WTC11 (cell line): ENCODE results near the gene KDR. TPM values are rescaled to one million over a fixed set of nuclear protein-coding genes. Genes with fewer than 3 reads are reported as not detected.

Source experiments
- ATAC-seq: fragments of 200-7000 bp; cut with Tn5 transposase; 2 replicates; pipeline ENCODE4 v1.10.0; 2021; ENCODE audit warnings: mild to moderate bottlenecking, moderate library complexity
- CTCF ChIA-PET: fragments of 300-600 bp; sonication (Branson Sonifier 250); formaldehyde crosslinking; loops from one replicate; lab custom pipeline; 2021; ENCODE audit warnings: antibody characterized with exemption; lab: Charles Lee
- POLR2A ChIA-PET: fragments of 350-600 bp; sonication (Branson Sonifier 250); formaldehyde crosslinking; loops from one replicate; lab custom pipeline; 2021; ENCODE audit warnings: antibody characterized with exemption; lab: Charles Lee
- DNase-seq: peaks from one replicate; pipeline ENCODE4 v3.0.0; 2021; ENCODE audit warnings: low spot score
- H3K27ac Mint-ChIP-seq: 2 replicates; pipeline ENCODE4 v1.8.0; 2021; ENCODE audit warnings: mixed read lengths
- H3K27me3 Mint-ChIP-seq: 2 replicates; pipeline ENCODE4 v1.8.0; 2021; ENCODE audit warnings: low read depth, mild to moderate bottlenecking, moderate library complexity, mixed read lengths
- H3K36me3 Mint-ChIP-seq: 2 replicates; pipeline ENCODE4 v1.8.0; 2021; ENCODE audit warnings: mixed read lengths
- H3K4me1 Mint-ChIP-seq: 2 replicates; pipeline ENCODE4 v1.8.0; 2022; ENCODE audit warnings: mixed read lengths
- H3K4me3 Mint-ChIP-seq: 2 replicates; pipeline ENCODE4 v1.8.0; 2021; ENCODE audit warnings: mild to moderate bottlenecking, moderate library complexity, mixed read lengths
- H3K9me3 Mint-ChIP-seq: 2 replicates; pipeline ENCODE4 v1.8.0; 2021; ENCODE audit warnings: mixed read lengths
- ATF1 ChIP-seq: sonication (generic); formaldehyde crosslinking; IDR thresholded peaks from 2 replicates; pipeline ENCODE4 v1.8.1; 2023; ENCODE audit warnings: mild to moderate bottlenecking, moderate library complexity, missing genetic modification reagents
- ATF6 ChIP-seq: sonication (generic); formaldehyde crosslinking; IDR thresholded peaks from 2 replicates; pipeline ENCODE4 v1.8.1; 2023; ENCODE audit warnings: mild to moderate bottlenecking, missing genetic modification reagents
- E2F1 ChIP-seq: sonication (generic); formaldehyde crosslinking; IDR thresholded peaks from 2 replicates; pipeline ENCODE4 v1.8.0; 2022; ENCODE audit warnings: mild to moderate bottlenecking, missing genetic modification reagents
- E2F4 ChIP-seq: sonication (generic); formaldehyde crosslinking; IDR thresholded peaks from 2 replicates; pipeline ENCODE4 v1.8.1; 2022; ENCODE audit warnings: low read depth, mild to moderate bottlenecking, moderate library complexity, missing genetic modification reagents, borderline replicate concordance
- ERG ChIP-seq: fragments of 250-450 bp; sonication (Bioruptor Pico); IDR thresholded peaks from 2 replicates; pipeline ENCODE4 v1.8.0; 2021; ENCODE audit warnings: mild to moderate bottlenecking
- FOXJ3 ChIP-seq: sonication (generic); formaldehyde crosslinking; IDR thresholded peaks from 2 replicates; pipeline ENCODE4 v1.9.0; 2021; ENCODE audit warnings: missing genetic modification reagents, mild to moderate bottlenecking, borderline replicate concordance
- JUN ChIP-seq: sonication (generic); formaldehyde crosslinking; IDR thresholded peaks from 2 replicates; pipeline ENCODE4 v1.8.0; 2023; ENCODE audit warnings: mild to moderate bottlenecking, missing genetic modification reagents
- MXD4 ChIP-seq: fragments of 250-450 bp; sonication (Bioruptor Pico); IDR thresholded peaks from 2 replicates; pipeline ENCODE4 v1.8.0; 2021; ENCODE audit warnings: mild to moderate bottlenecking, moderate library complexity, borderline replicate concordance
- MYBL2 ChIP-seq: sonication (generic); formaldehyde crosslinking; IDR thresholded peaks from 2 replicates; pipeline ENCODE4 v1.8.1; 2023; ENCODE audit warnings: mild to moderate bottlenecking, moderate library complexity, missing genetic modification reagents
- NR3C1 ChIP-seq: sonication (generic); formaldehyde crosslinking; conservative IDR thresholded peaks from 2 replicates; pipeline ENCODE4 v1.8.1; 2023; ENCODE audit warnings: low read depth, mild to moderate bottlenecking, missing genetic modification reagents
- OVOL2 ChIP-seq: fragments of 250-450 bp; sonication (Bioruptor Pico); IDR thresholded peaks from 2 replicates; pipeline ENCODE4 v1.9.0; 2021; ENCODE audit warnings: mild to moderate bottlenecking, borderline replicate concordance
- ZNF121 ChIP-seq: sonication (generic); formaldehyde crosslinking; IDR thresholded peaks from 2 replicates; pipeline ENCODE4 v1.8.0; 2023; ENCODE audit warnings: missing genetic modification reagents
- ZNF232 ChIP-seq: sonication (generic); formaldehyde crosslinking; IDR thresholded peaks from 2 replicates; pipeline ENCODE4 v1.8.0; 2022; ENCODE audit warnings: mild to moderate bottlenecking, missing genetic modification reagents
- ZNF281 ChIP-seq: sonication (generic); formaldehyde crosslinking; IDR thresholded peaks from 2 replicates; pipeline ENCODE4 v1.8.0; 2023; ENCODE audit warnings: mild to moderate bottlenecking, missing genetic modification reagents
- ZNF671 ChIP-seq: fragments of 250-450 bp; sonication (Bioruptor Pico); IDR thresholded peaks from 2 replicates; pipeline ENCODE4 v1.8.0; 2021; ENCODE audit warnings: mild to moderate bottlenecking
- total RNA-seq: library from RNA; stranded (reverse); gene quantifications from 3 replicates; pipeline ENCODE4 v1.2.3, GENCODE V29; 2021
- TF ChIP-seq, protein P1 (sequence below): sonication (generic); formaldehyde crosslinking; IDR thresholded peaks from 2 replicates; pipeline ENCODE4 v1.8.1; 2023; ENCODE audit warnings: mild to moderate bottlenecking, missing genetic modification reagents, borderline replicate concordance

The KDR gene
- total RNA-seq, 1 experiment from 2014 or later: 80.8 TPM

DNA sequence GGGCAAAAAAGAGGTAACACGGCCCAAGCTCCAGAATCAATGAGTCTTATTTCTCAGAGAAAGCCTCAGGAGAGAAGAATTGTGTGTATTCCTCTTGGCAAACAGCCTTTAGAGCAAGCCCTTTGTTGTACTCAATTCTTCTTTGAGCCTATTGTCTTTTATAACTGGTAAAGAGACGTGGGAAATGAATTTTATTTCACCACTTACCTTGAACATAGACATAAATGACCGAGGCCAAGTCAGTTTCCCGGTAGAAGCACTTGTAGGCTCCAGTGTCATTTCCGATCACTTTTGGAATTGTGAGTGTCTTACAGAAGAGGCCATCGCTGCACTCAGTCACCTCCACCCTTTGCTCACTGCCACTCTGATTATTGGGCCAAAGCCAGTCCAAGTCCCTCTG, 7.0 kb downstream of the KDR start (continued):
- TF ChIP-seq E2F4 (CRISPR knock-in tag): no peak
- no peak for TF ChIP-seq ZNF281 (CRISPR knock-in tag)
- TF ChIP-seq MYBL2 (CRISPR knock-in tag): no peak

GRCh38 chr4:55117511-55117910, 7.9 kb downstream of the KDR start:
- TF ChIP-seq ERG (CRISPR knock-in tag): no peak
- TF ChIP-seq, protein P1, sequence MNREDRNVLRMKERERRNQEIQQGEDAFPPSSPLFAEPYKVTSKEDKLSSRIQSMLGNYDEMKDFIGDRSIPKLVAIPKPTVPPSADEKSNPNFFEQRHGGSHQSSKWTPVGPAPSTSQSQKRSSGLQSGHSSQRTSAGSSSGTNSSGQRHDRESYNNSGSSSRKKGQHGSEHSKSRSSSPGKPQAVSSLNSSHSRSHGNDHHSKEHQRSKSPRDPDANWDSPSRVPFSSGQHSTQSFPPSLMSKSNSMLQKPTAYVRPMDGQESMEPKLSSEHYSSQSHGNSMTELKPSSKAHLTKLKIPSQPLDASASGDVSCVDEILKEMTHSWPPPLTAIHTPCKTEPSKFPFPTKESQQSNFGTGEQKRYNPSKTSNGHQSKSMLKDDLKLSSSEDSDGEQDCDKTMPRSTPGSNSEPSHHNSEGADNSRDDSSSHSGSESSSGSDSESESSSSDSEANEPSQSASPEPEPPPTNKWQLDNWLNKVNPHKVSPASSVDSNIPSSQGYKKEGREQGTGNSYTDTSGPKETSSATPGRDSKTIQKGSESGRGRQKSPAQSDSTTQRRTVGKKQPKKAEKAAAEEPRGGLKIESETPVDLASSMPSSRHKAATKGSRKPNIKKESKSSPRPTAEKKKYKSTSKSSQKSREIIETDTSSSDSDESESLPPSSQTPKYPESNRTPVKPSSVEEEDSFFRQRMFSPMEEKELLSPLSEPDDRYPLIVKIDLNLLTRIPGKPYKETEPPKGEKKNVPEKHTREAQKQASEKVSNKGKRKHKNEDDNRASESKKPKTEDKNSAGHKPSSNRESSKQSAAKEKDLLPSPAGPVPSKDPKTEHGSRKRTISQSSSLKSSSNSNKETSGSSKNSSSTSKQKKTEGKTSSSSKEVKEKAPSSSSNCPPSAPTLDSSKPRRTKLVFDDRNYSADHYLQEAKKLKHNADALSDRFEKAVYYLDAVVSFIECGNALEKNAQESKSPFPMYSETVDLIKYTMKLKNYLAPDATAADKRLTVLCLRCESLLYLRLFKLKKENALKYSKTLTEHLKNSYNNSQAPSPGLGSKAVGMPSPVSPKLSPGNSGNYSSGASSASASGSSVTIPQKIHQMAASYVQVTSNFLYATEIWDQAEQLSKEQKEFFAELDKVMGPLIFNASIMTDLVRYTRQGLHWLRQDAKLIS (CRISPR knock-in tag): no peak
- no peak for TF ChIP-seq JUN (CRISPR knock-in tag)
- no peak for TF ChIP-seq OVOL2 (CRISPR knock-in tag)
- no peak for TF ChIP-seq ZNF121 (CRISPR knock-in tag)
- TF ChIP-seq MXD4 (CRISPR knock-in tag): no peak
- no peak for DNase-seq
- Mint-ChIP-seq H3K27ac (peak overlapping the region; percentile 45; the same call in 1 of the 2 replicates), H3K36me3 (peaks cover 70% of the 10 kb centered on the region), H3K27me3 (no peaks in the 10 kb centered on the region), H3K4me3 (no peak overlapping the region), H3K9me3 (no peaks in the 10 kb centered on the region), H3K4me1 (peaks cover 39% of the 10 kb centered on the region)
- ATAC-seq: no peak
- POLR2A ChIA-PET: no interaction called here
- CTCF ChIA-PET: interaction anchor here (1.2 kb wide), 1 partner anchor 67 kb away, joined by 4 read pairs; no protein-coding TSS in a partner anchor

DNA sequence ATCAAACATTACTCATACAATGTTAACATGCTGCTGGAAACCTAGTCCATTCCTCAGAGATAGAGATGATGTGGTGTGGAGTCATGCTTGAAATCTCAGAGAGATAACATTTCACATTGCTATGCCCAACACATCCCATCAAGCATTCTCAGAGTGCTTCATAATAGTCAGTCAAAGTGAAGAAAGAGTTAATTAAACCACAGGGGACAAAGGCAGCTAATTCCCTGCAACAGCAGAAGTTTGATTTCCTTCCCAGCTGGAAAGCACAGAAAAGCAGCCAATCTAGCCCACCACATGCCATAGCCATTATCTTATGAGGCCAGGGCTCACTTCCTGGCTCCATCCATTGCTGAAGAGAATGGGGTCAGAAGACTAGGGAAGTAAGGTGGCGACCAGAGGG, 8.9 kb downstream of the KDR start:
- Mint-ChIP-seq H3K27me3 (no peaks in the 10 kb centered on the region), H3K4me3 (no peak overlapping the region), H3K4me1 (peaks cover 30% of the 10 kb centered on the region), H3K36me3 (peaks cover 75% of the 10 kb centered on the region), H3K27ac (peak overlapping the region; percentile 69; the same call in 1 of the 2 replicates), H3K9me3 (no peaks in the 10 kb centered on the region)
- DNase-seq (no peak), ATAC-seq (peak; percentile 41; the same call in 1 of the 2 replicates)
- ChIA-PET POLR2A (interaction anchor here (0.7 kb wide), 2 partner anchors 555 to 1793 kb away, joined by 5 to 6 read pairs; no protein-coding TSS in a partner anchor), CTCF (interaction anchor here (0.6 to 1.2 kb wide), 2 partner anchors 66 to 68 kb away, joined by 3 to 4 read pairs; no protein-coding TSS in a partner anchor)
- TF ChIP-seq ATF6 (CRISPR knock-in tag): no peak
- no peak for TF ChIP-seq NR3C1 (CRISPR knock-in tag)
- no peak for TF ChIP-seq ZNF232 (CRISPR knock-in tag)
- no peak for TF ChIP-seq ZNF671 (CRISPR knock-in tag)
- no peak for TF ChIP-seq FOXJ3 (CRISPR knock-in tag)
- TF ChIP-seq E2F1: no peak
- TF ChIP-seq ATF1 (CRISPR knock-in tag): no peak
